Measurements from ENCODE around the gene LYST.
"Not testable (repeated sequence)": the region's sequence is repeated elsewhere in the genome, so short reads cannot be mapped to it uniquely, and the experiment has no call there.

LYST gene

DNA sequence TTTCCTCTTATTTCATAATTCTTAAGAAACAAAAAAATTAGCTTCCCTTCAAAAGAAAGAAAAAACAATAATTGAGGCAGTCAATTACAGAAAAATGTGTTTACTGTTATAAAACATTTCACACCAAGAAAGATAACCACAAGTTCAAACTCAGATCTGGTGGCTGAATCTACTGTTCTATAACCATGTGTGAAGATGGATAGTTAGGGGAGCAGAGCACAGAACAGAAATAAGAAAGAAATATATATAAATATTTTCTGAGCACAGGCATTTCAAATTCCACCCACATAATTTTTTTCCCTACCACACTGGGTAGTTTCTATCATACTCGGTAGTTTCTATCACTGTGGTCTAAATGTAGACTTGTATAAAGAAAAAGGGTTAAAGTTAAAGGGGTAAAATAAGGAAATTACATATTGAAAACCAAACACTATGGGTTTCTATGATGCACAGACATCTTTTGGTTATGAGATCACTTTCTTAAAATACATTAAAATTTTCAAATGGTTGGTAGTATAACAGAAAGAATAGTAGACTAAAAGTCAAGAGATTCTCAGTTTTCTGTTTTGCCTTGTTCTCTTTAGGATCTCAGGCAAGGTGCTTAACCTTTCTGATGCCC lies 10.8 kb downstream of the LYST start:
- DNase-seq: no peak

DNA sequence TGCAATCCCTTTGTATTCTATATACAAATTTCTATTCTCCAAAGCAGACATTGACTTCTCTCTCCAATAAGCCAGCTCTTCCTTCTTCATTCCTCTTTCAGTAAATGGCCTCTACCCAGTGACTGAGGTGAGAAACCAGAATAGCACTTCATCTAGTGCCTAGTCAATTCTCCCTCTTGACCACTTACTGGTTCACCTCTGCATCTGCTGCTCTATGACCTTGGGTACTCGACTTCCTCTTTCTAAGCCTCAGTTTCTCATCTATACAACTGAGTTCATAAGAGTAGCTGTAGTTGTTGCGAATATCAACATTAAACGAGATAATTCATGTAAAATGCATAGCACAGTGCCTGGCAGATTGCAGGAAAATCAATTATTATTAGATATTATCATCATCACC lies 12.4 kb downstream of the LYST start:
- no peak for DNase-seq

DNA sequence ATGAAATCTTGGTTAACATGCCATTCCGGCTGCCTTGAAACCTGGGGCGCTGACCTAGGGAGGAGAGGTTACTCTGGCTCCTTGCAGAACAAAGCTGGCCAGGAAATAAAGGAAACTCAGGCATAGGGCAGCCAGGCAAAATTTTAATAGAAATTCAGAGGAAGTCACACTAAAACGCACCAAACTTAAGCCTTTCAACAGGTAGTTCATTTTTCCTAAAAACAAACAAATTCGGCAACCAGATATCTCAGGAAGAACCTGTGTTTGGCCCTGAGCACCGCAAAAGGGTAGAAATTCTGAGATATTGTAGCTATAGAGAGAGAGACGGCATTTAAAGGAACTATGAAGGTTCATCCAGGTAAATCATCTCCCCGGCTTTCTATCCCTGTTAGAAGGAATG lies 13.1 kb downstream of the LYST start:
- no peak for DNase-seq

DNA sequence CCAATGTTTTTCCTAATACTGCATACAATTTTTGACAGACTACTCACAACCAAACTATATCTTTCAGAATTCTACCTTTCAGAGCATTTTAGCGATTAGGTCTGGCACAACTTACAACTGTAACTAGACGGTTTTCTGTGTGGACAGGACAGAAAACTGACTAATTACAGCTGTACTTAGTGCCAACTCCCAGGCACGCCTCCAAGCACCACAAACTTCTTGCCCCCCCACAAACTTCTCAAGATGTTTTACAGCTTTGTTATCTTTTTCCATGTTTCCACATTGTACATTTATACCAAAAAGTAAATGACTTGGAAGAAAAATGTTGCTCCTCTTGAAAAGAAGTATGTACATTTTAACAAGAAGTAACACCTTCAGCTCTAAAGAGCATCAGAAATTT lies 13.8 kb downstream of the LYST start:
- DNase-seq: no peak

DNA sequence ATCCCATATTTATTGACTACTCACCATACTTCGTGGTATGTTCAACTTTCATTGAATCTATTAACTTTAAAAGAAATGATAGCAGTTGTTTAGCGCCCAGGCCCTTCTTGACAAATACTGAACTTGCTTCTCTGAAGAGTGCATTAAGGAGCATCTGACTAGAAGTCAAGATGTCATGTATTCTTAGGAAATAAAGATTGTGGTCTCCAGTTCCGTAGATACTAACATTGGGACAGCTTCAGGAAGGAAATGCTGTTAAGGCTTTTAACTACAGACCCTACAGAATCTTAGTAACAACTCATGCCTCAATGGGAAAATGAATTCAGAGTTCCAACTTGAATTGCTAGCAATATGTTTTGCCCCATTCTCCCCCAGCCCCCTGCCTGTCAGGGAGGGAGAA lies 14.8 kb downstream of the LYST start:
- no peak for DNase-seq

DNA sequence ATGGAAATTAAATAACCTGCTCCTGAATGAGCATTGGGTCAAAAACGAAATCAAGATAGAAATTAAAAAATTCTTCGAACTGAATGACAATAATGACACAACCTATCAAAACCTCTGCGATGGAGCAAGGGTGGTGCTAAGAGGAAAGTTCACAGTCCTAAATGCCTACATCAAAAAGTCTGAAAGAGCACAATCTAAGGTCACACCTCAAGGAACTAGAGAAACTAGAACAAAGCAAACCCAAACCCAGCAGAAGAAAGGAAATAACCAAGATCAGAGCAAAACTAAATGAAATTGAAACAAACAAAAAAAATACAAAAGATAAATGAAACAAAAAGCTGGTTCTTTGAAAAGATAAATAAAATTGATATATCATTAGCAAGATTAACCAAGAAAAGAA lies 18.5 kb downstream of the LYST start:
- DNase-seq: not testable (repeated sequence)

DNA sequence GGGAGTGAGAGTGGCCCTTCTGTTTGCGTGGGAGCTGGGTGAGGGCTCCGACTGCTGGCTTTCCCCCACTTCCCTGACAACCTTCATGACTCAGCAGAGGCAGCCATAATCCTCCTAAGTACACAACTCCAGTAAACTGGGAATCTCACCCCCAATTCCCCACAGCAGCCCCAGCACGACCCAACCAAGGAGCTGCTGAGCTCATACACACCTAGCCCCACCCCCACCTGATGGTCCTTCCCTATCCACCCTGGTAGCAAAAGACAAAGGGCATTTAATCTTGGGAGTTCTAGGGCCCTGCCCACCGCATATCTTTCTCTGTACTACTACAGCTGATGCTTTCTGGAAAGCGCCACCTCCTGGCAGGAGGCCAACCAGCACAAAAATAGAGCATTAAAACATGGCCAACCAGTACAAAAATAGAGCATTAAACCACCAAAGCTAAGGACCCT lies 21.0 kb downstream of the LYST start:
- not testable (repeated sequence) for DNase-seq

DNA sequence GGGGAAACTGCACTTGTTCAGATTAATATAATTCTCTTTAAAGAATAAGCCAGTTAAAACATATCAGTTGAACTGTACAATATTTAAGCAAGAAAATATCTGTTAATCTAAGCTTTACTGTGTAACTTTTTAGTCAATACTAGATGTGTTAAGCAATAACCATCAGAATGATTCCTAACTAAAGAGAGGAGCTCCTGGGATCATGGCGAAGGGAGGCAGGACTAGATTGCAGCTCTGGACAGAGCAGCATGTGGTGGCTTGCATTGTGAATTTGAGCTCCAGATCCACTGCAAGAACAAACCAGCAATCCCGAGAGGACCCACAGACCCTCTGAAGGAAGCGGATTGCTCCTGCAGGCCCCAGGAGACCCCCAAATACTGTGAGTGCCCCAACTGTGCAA lies 21.9 kb downstream of the LYST start:
- no peak for DNase-seq

DNA sequence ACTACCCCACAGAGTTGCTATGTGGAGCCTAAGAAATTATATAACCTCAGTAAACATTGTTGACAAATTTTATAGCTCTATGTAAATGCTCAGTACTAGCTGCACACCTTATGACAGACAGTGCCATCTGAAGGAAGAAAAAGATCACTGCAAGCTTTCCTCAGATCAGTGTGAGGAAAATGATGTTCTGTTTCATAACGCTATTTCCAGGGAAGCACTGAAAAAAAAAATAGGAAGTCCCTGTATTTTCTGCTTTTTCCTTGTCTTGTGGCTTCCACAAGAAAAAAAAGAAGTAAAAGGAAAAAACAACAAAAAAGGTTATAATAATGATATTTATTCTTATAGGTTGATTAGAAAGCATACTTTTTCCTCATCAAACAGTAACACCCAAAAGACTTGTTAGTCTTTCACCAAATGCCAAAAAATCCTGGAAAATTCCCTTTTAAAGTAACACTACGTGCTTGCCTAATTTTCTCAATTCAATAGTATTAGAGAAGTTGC lies 23.2 kb downstream of the LYST start:
- peak; percentile 31 for DNase-seq

DNA sequence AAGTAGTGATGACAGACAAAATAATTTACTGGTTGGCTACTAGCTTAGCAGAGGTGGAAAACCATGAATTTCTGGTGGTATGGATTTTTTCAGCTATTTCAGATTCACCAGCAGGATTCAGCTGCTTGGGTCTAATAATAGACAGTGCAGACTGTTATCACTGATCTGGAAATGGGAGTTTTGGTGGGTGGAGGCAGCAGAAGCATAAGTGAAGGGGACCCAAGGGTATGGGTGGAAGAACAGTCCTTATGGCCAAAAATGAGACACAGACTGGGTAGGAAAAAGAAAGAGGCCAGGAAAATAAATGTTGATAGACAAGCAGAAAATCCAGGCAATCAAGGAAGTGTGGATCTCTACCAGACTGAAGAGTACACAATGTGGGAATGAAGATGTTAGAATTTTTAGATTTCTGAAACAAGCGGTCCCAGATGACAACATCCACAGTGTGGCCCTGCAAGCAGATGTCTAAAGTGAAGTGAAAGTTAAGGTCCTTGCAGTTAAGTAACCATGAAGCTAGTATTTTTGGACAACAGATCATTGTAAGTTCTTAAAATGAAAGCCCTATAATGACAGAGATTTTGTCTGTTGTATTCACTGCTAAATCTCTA lies 24.7 kb downstream of the LYST start:
- no peak for DNase-seq

DNA sequence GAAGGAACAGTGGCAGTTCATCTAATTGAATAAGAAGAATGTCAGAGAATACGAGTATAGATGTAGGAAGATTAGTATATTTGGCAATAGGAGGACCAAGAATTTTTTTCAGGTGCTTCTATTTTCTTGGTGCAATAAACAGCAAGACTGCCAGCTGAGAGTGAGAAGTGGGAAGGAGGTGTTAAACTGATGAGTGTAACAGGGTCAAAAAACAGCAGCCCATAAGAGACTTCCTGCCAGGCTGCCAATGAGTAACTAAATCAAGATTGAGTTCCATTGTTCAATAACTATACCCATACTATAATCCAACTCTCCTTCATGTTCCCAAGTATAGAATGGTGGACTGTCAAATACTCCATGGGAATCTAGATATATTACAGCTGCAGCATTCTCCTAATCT lies 28.7 kb downstream of the LYST start:
- DNase-seq: no peak

DNA sequence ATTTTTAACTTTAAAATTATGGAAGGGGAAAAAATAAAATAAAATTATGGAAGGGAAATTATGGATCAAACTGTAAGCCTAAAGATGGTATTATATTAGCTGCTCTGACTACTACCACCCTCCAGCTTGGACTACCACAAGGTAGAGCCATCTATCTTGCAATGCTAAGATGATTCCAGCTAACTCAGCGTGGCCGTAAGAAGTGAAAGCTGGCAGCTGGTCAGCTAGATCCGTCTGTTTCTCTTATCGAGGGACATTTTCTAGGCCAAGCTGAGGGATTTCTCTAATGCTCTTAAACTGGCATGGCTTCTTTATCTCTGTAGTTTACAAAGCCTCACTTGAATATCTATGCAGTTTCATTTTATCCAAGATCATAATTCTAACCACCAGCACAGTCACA lies 31.5 kb downstream of the LYST start:
- DNase-seq: no peak

DNA sequence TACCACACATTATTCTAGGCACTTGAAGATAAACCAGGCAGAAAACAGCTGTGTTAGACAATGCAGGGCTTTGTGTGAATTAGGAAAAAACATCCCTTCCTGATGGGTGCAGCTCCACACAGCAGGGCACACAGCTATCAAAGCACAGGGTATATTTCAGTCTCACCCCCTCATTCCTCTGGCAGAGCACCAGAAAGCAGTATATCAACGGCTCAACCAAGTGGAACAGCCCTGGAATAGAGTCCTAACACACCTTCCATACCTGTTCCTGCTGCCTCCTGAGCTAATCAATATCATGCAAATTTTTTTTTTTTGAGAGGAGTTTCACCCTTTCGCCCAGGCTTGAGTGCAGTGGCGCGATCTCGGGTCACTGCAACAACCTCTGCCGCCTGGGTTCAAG lies 32.1 kb downstream of the LYST start:
- DNase-seq: no peak

DNA sequence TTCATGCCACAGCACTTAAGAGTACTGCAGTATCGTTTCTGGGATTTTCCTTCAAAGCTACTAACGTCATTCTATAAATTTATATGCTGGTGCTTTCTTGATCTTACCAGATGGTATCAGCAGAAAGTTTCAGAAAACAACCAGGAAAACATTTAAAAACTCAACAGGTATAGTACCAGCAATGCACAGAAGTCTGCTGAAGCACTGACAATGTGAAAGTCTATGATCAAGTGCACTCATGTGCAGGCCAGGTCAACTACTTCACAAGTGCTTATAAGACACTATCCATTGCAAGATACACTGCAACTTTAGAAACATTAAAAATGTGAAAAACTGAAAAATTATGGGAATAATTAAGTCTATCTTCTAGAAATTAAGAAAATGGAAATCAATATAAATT lies 34.7 kb downstream of the LYST start:
- no peak for DNase-seq

DNA sequence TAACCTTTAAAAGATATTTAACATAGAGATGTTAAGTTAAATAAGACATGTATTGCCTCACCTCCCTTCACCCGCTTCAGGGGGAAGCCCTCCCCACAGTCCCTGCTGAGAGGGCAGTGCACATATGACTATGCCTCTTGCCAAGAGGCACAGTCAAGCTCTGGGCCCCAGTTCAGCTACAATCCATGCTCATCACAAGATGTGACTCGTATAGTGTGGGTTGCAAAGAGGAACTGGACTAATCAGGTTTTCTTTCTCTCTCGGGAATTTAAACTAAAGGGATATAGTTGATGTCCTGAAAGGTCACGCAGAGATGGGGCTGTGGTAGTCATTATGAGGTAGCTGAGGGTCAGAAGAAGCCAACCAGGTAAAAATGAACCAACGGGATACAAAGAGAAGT lies 35.6 kb downstream of the LYST start:
- DNase-seq: no peak

DNA sequence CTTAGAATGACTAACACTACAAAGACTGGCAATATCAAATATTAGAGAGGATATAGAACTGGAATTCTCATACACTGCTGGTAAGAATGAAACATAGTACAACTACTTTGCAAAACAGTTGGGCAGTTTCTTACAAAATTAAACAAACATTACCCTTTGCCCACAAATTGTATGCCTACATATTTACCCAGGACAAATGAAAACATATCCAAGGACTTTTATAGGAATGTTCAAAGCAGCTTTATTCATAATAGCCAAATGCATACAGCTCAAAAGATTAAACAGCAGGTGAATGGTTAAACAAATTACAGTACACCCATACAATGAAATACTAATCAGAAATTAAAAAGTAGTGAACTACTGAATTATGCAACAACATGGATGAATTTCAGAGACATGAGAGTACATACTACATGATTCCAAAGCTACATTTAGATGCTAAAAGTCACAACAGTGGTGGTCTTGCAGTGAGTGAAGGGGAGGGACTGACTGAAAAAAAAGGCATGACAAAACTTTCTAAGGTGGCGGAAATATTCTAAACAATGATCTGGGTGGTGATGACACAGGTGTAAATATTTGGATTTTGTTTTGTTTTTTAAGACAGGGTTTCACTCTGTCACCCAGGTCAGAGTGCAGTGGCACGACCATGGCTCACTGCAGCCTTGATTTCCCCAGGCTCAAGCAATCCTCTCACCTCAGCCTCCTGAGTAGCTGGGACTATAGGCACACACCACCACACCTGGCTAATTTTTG lies 40.4 kb downstream of the LYST start:
- no peak for DNase-seq

DNA sequence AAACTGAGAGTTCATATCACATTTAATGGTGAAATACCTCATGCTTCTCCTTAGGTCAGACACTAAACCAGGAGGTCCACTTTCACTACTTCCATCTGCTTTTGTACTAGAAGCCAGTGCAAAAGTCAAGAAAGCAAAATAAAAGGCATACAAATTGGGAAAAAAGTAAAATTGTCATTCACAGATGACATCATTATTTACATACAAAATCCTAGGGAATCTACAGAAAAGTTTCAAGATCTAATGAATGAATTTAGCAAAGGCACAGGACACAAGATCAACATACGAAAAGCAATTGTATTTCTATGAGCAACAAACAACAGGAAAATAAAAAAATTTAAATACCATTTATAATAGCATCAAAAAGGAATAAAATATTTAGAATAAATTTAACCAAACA lies 41.5 kb downstream of the LYST start:
- no peak for DNase-seq

DNA sequence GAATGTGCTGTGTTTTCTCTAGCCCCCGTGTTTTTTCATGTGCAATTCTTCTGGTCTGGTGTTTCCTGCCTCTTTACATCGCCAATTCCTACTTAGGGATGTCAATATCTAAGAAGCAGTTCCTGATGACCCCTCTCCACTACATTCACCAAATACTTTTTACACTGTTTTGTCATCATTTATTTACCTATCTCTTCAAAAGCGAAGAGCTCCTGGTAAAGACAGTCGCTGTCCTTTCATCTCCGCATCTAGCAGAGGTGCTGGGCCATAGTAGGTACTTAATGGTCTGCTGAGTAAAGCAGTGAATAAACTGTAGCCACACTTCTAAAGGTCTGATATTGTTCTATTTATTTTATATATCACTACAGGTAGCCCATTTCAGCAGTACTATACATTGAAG lies 43.0 kb downstream of the LYST start:
- DNase-seq: no peak

DNA sequence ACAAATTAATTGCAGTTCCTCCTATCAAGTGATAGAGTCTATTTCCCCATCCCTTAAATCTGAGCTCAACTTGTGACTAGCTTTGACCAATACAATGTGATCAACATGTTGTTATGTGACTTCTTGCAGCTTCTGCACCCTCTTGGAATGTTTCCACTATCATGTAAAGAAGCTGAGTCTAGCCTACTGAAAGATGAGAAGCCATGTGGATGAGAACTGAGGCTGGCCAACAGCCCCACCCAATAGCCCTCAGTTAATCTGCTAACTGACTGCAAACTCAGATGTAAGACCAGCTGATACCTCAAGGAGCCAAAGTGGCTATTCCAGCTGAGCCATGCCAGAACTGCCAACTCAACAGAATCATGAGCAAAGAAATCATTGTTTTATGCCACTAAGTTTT lies 44.0 kb downstream of the LYST start:
- no peak for DNase-seq

DNA sequence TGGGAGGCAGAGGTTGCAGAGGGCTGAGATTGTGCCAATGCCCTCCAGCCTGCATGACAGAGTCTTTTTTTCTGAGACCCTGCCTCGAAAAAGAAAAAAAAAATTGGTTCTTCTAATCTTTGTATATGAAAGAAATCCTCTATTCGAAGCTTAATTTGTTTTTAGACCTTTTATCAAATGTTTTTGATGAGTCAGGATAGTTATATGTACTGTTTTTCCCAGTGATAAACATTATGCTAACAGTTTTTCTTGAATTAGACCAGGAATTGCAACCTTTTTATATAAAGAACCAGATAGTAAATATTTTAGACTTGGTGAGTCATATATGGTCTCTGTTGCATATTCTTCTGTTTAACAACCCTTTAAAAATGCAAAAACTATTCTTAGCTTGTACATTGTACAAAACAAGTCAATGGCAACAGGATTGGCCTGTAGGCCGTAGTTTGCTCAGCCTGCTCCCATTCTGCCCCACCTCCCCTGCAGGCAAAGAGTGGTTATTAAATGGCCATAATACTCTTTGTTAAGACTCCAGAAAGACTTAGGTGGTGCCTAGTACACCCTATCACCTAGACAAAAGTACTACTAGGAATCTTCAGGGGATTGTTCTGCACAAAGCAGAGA lies 45.2 kb downstream of the LYST start:
- no peak for DNase-seq

DNA sequence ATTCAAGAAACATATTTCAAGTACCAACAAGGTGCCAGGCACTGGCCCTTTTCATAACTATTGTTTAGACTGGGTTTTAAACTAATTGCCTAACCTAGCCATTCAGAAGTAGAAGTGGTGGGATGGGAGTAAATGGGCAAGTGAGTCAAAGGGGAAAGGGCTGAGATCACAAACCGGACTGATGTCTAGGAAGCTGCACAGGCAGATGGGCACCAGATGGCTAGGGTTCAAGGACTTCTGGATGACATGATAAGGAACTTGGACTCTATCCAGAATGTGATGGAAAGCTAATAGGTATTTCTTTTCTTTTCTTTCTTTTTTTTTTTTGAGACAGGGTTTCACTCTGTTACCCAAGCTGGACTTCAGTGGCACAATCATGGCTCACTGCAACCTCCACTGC lies 46.6 kb downstream of the LYST start:
- DNase-seq: no peak

DNA sequence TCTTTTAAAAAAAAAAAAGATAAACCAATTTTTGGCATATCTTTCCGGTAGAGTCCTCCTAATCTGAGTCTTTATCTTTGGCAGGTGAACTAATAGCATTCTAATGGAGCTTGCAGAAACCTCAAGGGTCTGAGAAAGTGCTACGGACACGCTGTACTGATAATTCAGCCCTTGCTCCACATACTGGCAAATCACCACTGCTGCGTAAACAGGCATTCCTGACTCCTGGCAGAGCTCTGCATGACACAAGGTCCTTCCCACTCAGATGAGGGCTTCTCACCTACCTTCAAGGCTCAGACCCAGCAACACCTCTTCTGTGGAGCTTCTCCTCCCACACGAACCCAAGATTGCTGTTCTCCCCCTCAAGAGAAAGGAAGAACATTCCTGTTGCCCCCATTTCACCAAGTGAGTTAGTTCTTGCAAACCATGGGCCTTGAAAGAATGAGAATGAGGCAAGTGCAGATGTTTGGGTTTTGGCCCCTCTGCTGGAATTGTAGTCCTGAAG lies 48.0 kb downstream of the LYST start:
- DNase-seq: no peak

DNA sequence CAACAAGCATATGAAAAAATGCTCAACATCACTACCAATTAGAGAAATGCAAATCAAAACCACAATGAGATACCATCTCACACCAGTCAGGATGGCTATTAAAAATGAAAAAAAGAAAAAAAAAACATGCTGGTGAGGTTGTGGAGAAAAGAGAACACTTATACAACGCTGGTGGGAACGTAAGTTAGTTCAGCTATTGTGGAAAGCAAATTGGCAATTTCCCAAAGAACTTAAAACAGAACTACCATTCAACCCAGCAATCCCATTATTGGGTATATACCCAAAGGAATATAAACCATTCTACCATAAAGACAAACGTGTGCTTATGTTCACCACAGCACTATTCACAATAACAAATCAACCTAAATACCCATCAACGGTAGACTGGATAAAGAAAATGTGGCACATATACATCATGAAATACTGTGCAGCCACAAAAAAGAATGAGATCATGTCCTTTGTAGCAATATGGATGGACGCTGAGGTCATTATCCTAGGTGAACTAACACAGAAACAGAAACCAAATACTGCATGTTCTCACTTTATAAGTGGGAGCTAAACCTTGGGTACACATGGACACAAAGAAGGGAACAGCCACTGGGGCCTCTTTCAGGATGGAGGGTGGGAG lies 49.5 kb downstream of the LYST start:
- peak; percentile 24 for DNase-seq
